Suprapubic skin (tissue), 4 donors: ENCODE results near the gene ZNF385D.

ENCODE experiments used
- EP300 ChIP-seq: sonication (generic); formaldehyde crosslinking; IDR thresholded peaks from one replicate; pipeline ENCODE4 v1.6.1; 2017; ENCODE audit warnings: antibody characterized with exemption
- POLR2A ChIP-seq, 2 donors: fragments of 450-650 bp; IDR thresholded peaks; one replicate each; pipeline ENCODE4 v1.6.1; 2017; ENCODE audit warnings: antibody characterized with exemption in 2 of 2, mild to moderate bottlenecking in 2 of 2, moderate library complexity in 2 of 2
- POLR2AphosphoS5 ChIP-seq, 3 donors: sonication (generic); formaldehyde crosslinking; IDR thresholded peaks; one replicate each; pipeline ENCODE4 v1.6.1; 2017; ENCODE audit warnings: antibody characterized with exemption in 3 of 3
- TF ChIP-seq, protein P1 (sequence below), 2 donors: fragments of 200-600 bp in 1 of 2; fragments of 450-650 bp in 1 of 2; sonication (generic) in 1 of 2; IDR thresholded peaks; one replicate each; pipeline ENCODE4 v1.5.1; 2016 to 2019; ENCODE audit warnings: antibody characterized with exemption in 2 of 2, mild to moderate bottlenecking in 1 of 2, moderate library complexity in 1 of 2

DNA sequence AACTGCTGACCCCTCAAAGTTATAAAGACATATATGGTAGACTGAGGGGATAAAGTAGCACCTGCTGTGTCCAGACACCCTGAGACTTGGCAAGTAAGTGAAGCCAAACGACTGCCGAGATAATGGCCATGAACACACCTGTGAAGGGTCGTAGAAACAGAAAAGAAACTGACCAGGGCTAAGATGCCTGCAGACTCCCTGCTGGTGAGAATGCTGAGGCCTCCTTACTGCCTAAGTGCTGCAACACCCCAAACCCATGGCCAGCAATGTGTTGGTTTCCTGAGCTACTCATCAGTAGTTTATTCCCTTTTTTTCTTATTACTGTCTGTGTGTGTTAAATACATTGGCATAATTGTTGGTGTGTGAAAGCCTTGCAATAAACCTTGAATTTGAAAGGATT, 233.8 kb downstream of the ZNF385D start:
- TF ChIP-seq POLR2A (IDR thresholded peaks at IDR 0.05) (no peak), POLR2AphosphoS5 (IDR thresholded peaks at IDR 0.05) (no peak), EP300 (no peak)
- TF ChIP-seq, protein P1, sequence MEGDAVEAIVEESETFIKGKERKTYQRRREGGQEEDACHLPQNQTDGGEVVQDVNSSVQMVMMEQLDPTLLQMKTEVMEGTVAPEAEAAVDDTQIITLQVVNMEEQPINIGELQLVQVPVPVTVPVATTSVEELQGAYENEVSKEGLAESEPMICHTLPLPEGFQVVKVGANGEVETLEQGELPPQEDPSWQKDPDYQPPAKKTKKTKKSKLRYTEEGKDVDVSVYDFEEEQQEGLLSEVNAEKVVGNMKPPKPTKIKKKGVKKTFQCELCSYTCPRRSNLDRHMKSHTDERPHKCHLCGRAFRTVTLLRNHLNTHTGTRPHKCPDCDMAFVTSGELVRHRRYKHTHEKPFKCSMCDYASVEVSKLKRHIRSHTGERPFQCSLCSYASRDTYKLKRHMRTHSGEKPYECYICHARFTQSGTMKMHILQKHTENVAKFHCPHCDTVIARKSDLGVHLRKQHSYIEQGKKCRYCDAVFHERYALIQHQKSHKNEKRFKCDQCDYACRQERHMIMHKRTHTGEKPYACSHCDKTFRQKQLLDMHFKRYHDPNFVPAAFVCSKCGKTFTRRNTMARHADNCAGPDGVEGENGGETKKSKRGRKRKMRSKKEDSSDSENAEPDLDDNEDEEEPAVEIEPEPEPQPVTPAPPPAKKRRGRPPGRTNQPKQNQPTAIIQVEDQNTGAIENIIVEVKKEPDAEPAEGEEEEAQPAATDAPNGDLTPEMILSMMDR (IDR thresholded peaks at IDR 0.05): no peak
